ENCODE results near the gene DISC1. TPM values are rescaled to one million over a fixed set of nuclear protein-coding genes. Genes with fewer than 3 reads are reported as not detected.
A peak's percentile ranks its signal among the peaks of the same experiment; 100 is the strongest.
"Not testable (repeated sequence)": the region's sequence is repeated elsewhere in the genome, so short reads cannot be mapped to it uniquely, and the experiment has no call there.

DISC1 gene
- total RNA-seq, 1 experiment from 2014 or later, result 8.3 TPM

- DNase-seq (ENCODE audit: low read depth), result not testable (repeated sequence)
These were observed 321.5 kb downstream of the DISC1 start for GRCh38 chr1:231948102-231948501.

- DNase-seq (ENCODE audit: low read depth), result no peak
These were observed 322.9 kb downstream of the DISC1 start for GRCh38 chr1:231949277-231950091.

- no peak for DNase-seq (ENCODE audit: low read depth)
These were observed 323.9 kb downstream of the DISC1 start for GRCh38 chr1:231950331-231951128.

GRCh38 chr1:231951374-231951773, 324.8 kb downstream of the DISC1 start:
- peak; percentile 77 for DNase-seq (ENCODE audit: low read depth)

- DNase-seq (ENCODE audit: low read depth), result no peak
These were observed 325.6 kb downstream of the DISC1 start for GRCh38 chr1:231952154-231952553.

GRCh38 chr1:231953660-231954059, 327.1 kb downstream of the DISC1 start:
- no peak for DNase-seq (ENCODE audit: low read depth)

- DNase-seq (ENCODE audit: low read depth), result no peak
These were observed 328.2 kb downstream of the DISC1 start for GRCh38 chr1:231954751-231955150.

GRCh38 chr1:231957359-231957758, 330.8 kb downstream of the DISC1 start:
- no peak for DNase-seq (ENCODE audit: low read depth)

- DNase-seq (ENCODE audit: low read depth), result no peak
These were observed 331.9 kb downstream of the DISC1 start for GRCh38 chr1:231958448-231958847.

GRCh38 chr1:231959225-231959884, 332.8 kb downstream of the DISC1 start:
- no peak for DNase-seq (ENCODE audit: low read depth)

- not testable (repeated sequence) for DNase-seq (ENCODE audit: low read depth)
These were observed 335.2 kb downstream of the DISC1 start for GRCh38 chr1:231961801-231962200.

- no peak for DNase-seq (ENCODE audit: low read depth)
These were observed 336.0 kb downstream of the DISC1 start for GRCh38 chr1:231962636-231963035.

- DNase-seq (ENCODE audit: low read depth), result no peak
These were observed 337.7 kb downstream of the DISC1 start for GRCh38 chr1:231964241-231964640.

GRCh38 chr1:231964961-231965360, 338.4 kb downstream of the DISC1 start:
- DNase-seq (ENCODE audit: low read depth), result no peak

GRCh38 chr1:231965615-231966014, 339.0 kb downstream of the DISC1 start:
- no peak for DNase-seq (ENCODE audit: low read depth)

- no peak for DNase-seq (ENCODE audit: low read depth)
These were observed 340.4 kb downstream of the DISC1 start for GRCh38 chr1:231966983-231967382.

- peak; percentile 56 for DNase-seq (ENCODE audit: low read depth)
These were observed 342.5 kb downstream of the DISC1 start for GRCh38 chr1:231969076-231969475.

GRCh38 chr1:231969761-231970160, 343.2 kb downstream of the DISC1 start:
- DNase-seq (ENCODE audit: low read depth), result not testable (repeated sequence)

GRCh38 chr1:231970684-231971083, 344.1 kb downstream of the DISC1 start:
- DNase-seq (ENCODE audit: low read depth), result no peak

- DNase-seq (ENCODE audit: low read depth), result peak; percentile 98
These were observed 345.0 kb downstream of the DISC1 start for GRCh38 chr1:231971397-231972110.

GRCh38 chr1:231972111-231972445, 345.5 kb downstream of the DISC1 start:
- no peak for DNase-seq (ENCODE audit: low read depth)

GRCh38 chr1:231973830-231974229, 347.2 kb downstream of the DISC1 start:
- DNase-seq (ENCODE audit: low read depth), result peak; percentile 91

All from LHCN-M2 (cell line).